H1 (cell line): ENCODE results near the gene NETO2. TPM values are rescaled to one million over a fixed set of nuclear protein-coding genes. Genes with fewer than 3 reads are reported as not detected.

Experiments
- BRCA1 ChIP-seq: IDR thresholded peaks from 2 replicates; pipeline ENCODE4 v1.6.1; 2012; ENCODE audit warnings: low read depth, low read length, improper control_type of control experiment
- FOSL1 ChIP-seq: IDR thresholded peaks from 2 replicates; pipeline ENCODE4 v1.6.1; 2011; ENCODE audit warnings: mild to moderate bottlenecking, low read depth, low read length, moderate library complexity; ENCODE audit not compliant: insufficient read depth
- GABPA ChIP-seq: IDR thresholded peaks from 2 replicates; pipeline ENCODE4 v1.6.1; 2011; ENCODE audit warnings: mild to moderate bottlenecking, low read length, moderate library complexity, borderline replicate concordance; ENCODE audit not compliant: insufficient read depth
- HDAC2 ChIP-seq, 2 experiments: fragments of 300-600 bp in 1 of 2; sonication (generic) in 1 of 2; IDR thresholded peaks; 2 replicates each; pipeline ENCODE4 v1.6.1; 2011 to 2012; ENCODE audit warnings: low read depth in 2 of 2, low read length in 2 of 2, mild to moderate bottlenecking in 2 of 2, moderate library complexity in 2 of 2, borderline replicate concordance in 1 of 2, inconsistent platforms in 1 of 2
- KDM1A ChIP-seq: fragments of 200-600, 300-600 bp; sonication (generic); IDR thresholded peaks from 2 replicates; pipeline ENCODE4 v1.7.1; 2016; ENCODE audit warnings: mild to moderate bottlenecking, low read length, borderline replicate concordance
- KDM5A ChIP-seq: fragments of 200-600 bp; IDR thresholded peaks from 2 replicates; pipeline ENCODE4 v1.7.1; 2012; ENCODE audit warnings: mild to moderate bottlenecking, low read length, inconsistent platforms, mixed read lengths
- RBBP5 ChIP-seq: IDR thresholded peaks from 2 replicates; pipeline ENCODE4 v1.7.1; 2012; ENCODE audit warnings: low read depth, mild to moderate bottlenecking, inconsistent platforms, low read length, moderate library complexity, borderline replicate concordance
- SIN3A ChIP-seq, 2 experiments: IDR thresholded peaks in 1 of 2; conservative IDR thresholded peaks in 1 of 2; 2 replicates each; pipeline ENCODE4 v1.6.1; 2011 to 2012; ENCODE audit warnings: low read length in 2 of 2, improper control_type of control experiment in 1 of 2, low read depth in 1 of 2, mild to moderate bottlenecking in 1 of 2
- SP1 ChIP-seq: IDR thresholded peaks from 2 replicates; pipeline ENCODE4 v1.6.1; 2011; ENCODE audit warnings: low read depth, low read length
- SRF ChIP-seq: IDR thresholded peaks from 2 replicates; pipeline ENCODE4 v1.6.1; 2011; ENCODE audit warnings: mild to moderate bottlenecking, low read depth, low read length, moderate library complexity
- TAF1 ChIP-seq: IDR thresholded peaks from 2 replicates; pipeline ENCODE4 v1.6.1; 2011; ENCODE audit warnings: mild to moderate bottlenecking, low read depth, low read length
- TAF7 ChIP-seq: optimal IDR thresholded peaks from 2 replicates; pipeline ENCODE3; 2011; ENCODE audit warnings: low read depth, mild to moderate bottlenecking, inconsistent platforms, low read length, moderate library complexity, borderline replicate concordance
- TBP ChIP-seq: IDR thresholded peaks from 2 replicates; pipeline ENCODE4 v1.6.1; 2011; ENCODE audit warnings: low read depth, low read length, improper control_type of control experiment
- YY1 ChIP-seq: IDR thresholded peaks from 2 replicates; pipeline ENCODE4 v1.6.1; 2011; ENCODE audit warnings: low read depth, mild to moderate bottlenecking, low read length
- polyA plus RNA-seq, 7 experiments: library from polyadenylated mRNA; depleted of rRNA in 3 of 7; stranded (reverse) in 5 of 7; unstranded in 2 of 7; fragments of >200 nt in 5 of 7; fragments of 200-250 nt in 2 of 7; gene quantifications; 1 replicate in 5 of 7; 2 replicates in 1 of 7; 4 replicates in 1 of 7; pipeline versions ENCODE4 v1.2.1 to v1.2.3, GENCODE V29; 2011 to 2013; ENCODE audit warnings: missing spikeins in 2 of 7, mixed read lengths in 2 of 7
- total RNA-seq: library from RNA; stranded (reverse); fragmentation: NEBNext Ultra II Directional; extraction: Animal tissue kit (Norgen Biotek cat#: 25700); gene quantifications from 2 replicates; pipeline ENCODE4 v1.2.1, GENCODE V29; 2021
- TF ChIP-seq, protein P1 (sequence below): IDR thresholded peaks from 2 replicates; pipeline ENCODE4 v1.6.1; 2012; ENCODE audit warnings: inconsistent platforms
- TF ChIP-seq, protein P2 (sequence below): IDR thresholded peaks from 2 replicates; pipeline ENCODE4 v1.6.1; 2012; ENCODE audit warnings: inconsistent platforms
- TF ChIP-seq, protein P3 (sequence below), 3 experiments: IDR thresholded peaks; 1 replicate in 2 of 3; 2 replicates in 1 of 3; pipeline versions ENCODE4 v1.5.1 to v1.6.1; 2011; ENCODE audit warnings: low read length in 3 of 3, mild to moderate bottlenecking in 3 of 3, inconsistent platforms in 2 of 3, low read depth in 1 of 3, moderate library complexity in 1 of 3; ENCODE audit not compliant: insufficient read depth in 1 of 3; ENCODE audit errors: control extremely low read depth in 1 of 3
- TF ChIP-seq, protein P4 (sequence below): IDR thresholded peaks from 2 replicates; pipeline ENCODE4 v1.6.1; 2011; ENCODE audit warnings: low read length, improper control_type of control experiment

The NETO2 gene
- total and polyA plus RNA-seq, 2 of the 8 experiments (the other 6 are each of a cell fraction or from before 2014, with no cell fraction given): 9.4 to 12.5 TPM

DNA sequence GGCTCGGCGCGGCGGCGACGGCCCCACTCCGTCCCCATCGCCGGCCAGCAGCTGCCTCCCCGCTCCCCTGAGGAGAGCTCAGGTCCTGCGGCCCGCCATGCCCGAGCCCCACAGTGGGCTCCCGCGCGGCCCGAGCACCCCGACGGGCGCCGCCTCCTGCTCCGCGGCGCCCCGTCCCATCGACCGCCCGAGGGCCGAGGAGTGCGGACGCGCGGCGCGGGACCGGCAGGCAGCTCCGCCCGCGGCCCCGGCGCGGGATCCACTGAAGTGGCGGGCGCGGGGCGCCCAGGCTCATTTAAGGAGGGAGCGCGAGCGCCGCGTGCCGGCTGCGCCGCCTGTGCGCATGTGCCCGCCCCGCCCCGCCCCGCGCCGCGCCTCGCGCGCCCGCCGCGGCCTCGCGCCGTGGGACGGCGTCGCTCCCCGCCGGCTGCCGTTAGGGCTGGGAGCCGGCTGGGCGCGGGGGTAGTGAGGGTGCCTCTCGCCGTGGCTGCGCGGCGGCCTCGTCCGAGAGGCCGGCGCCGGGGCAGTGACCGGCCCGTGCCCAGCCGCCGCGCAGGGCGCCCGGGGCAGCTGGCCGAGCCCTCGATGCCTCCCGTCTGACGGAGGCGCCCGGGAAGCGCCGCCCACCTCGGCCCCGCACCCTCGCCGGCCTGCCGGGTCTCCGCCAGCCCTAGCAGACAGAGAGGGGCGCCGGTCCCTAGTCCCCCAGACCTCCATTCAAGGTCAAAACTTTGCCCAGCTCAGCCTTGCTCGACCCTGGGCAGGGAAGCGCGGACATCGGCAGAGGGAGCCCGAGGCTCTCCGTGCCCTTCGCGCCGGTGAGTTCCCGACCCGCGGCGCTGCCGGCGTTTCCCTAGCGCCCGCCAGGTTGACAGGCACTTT lies at the start of gene NETO2 (continued):
- TF ChIP-seq FOSL1 (no peak), KDM1A (no peak), KDM5A (no peak), TAF1 (peak; percentile 49), BRCA1 (no peak), YY1 (0 out of 2 replicates have a peak, but pooled peaks have one; percentile 13), HDAC2 (IDR thresholded peaks at IDR 0.05; ENCODE audit: borderline replicate concordance in 1 of 2, low read depth in 2 of 2, low read length in 2 of 2) (no peak; a peak in 1 of 4 replicates), SP1 (no peak), SRF (no peak), SIN3A (conservative IDR thresholded peaks at IDR 0.05 in 1 of 2, IDR thresholded peaks at IDR 0.05 in 1 of 2; ENCODE audit: low read depth in 1 of 2, low read length in 2 of 2) (no peak), TBP (peak; percentile 40; the same call in 1 of the 2 replicates), GABPA (no peak), TAF7 (no peak), RBBP5 (peak; percentile 70; the same call in 1 of the 2 replicates)
- TF ChIP-seq, protein P1, sequence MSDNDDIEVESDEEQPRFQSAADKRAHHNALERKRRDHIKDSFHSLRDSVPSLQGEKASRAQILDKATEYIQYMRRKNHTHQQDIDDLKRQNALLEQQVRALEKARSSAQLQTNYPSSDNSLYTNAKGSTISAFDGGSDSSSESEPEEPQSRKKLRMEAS: peak; percentile 35; the same call in 1 of the 2 replicates
- TF ChIP-seq, protein P2, sequence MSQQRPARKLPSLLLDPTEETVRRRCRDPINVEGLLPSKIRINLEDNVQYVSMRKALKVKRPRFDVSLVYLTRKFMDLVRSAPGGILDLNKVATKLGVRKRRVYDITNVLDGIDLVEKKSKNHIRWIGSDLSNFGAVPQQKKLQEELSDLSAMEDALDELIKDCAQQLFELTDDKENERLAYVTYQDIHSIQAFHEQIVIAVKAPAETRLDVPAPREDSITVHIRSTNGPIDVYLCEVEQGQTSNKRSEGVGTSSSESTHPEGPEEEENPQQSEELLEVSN: peak; percentile 82
- TF ChIP-seq, protein P3, sequence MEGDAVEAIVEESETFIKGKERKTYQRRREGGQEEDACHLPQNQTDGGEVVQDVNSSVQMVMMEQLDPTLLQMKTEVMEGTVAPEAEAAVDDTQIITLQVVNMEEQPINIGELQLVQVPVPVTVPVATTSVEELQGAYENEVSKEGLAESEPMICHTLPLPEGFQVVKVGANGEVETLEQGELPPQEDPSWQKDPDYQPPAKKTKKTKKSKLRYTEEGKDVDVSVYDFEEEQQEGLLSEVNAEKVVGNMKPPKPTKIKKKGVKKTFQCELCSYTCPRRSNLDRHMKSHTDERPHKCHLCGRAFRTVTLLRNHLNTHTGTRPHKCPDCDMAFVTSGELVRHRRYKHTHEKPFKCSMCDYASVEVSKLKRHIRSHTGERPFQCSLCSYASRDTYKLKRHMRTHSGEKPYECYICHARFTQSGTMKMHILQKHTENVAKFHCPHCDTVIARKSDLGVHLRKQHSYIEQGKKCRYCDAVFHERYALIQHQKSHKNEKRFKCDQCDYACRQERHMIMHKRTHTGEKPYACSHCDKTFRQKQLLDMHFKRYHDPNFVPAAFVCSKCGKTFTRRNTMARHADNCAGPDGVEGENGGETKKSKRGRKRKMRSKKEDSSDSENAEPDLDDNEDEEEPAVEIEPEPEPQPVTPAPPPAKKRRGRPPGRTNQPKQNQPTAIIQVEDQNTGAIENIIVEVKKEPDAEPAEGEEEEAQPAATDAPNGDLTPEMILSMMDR (IDR thresholded peaks at IDR 0.05; ENCODE audit: control extremely low read depth in 1 of 3, insufficient read depth in 1 of 3, low read depth in 1 of 3, low read length in 3 of 3): peak; percentile 66 to 77 (median 77)
- TF ChIP-seq, protein P4, sequence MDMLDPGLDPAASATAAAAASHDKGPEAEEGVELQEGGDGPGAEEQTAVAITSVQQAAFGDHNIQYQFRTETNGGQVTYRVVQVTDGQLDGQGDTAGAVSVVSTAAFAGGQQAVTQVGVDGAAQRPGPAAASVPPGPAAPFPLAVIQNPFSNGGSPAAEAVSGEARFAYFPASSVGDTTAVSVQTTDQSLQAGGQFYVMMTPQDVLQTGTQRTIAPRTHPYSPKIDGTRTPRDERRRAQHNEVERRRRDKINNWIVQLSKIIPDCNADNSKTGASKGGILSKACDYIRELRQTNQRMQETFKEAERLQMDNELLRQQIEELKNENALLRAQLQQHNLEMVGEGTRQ: no peak
